Esophagus (tissue), 2 donors: ENCODE results near the gene UGGT2. TPM values are rescaled to one million over a fixed set of nuclear protein-coding genes. Genes with fewer than 3 reads are reported as not detected.

Experiments used
- H3K27ac ChIP-seq, 2 donors: one replicate each; pipeline ENCODE4 v1.5.1; 2013; ENCODE audit warnings: low read depth in 2 of 2, mild to moderate bottlenecking in 2 of 2, inconsistent platforms in 1 of 2, low read length in 1 of 2, moderate library complexity in 1 of 2
- H3K27me3 ChIP-seq, 2 donors: one replicate each; pipeline ENCODE4 v1.6.1; 2013; ENCODE audit warnings: low read length in 2 of 2, control low read depth in 1 of 2, mild to moderate bottlenecking in 1 of 2; ENCODE audit not compliant: insufficient read depth in 2 of 2, control insufficient read depth in 1 of 2
- H3K36me3 ChIP-seq, 2 donors: one replicate each; pipeline ENCODE4 v1.6.1; 2013; ENCODE audit warnings: low read length in 1 of 2; ENCODE audit not compliant: control insufficient read depth in 2 of 2, insufficient read depth in 2 of 2
- H3K4me1 ChIP-seq, 2 donors: one replicate each; pipeline ENCODE4 v1.6.1; 2013; ENCODE audit warnings: low read length in 1 of 2; ENCODE audit not compliant: control insufficient read depth in 2 of 2, insufficient read depth in 2 of 2
- H3K4me3 ChIP-seq, 2 donors: one replicate each; pipeline ENCODE4 v1.5.1; 2013; ENCODE audit warnings: low read length in 2 of 2, mild to moderate bottlenecking in 2 of 2, low read depth in 1 of 2, moderate library complexity in 1 of 2
- H3K9me3 ChIP-seq, 2 donors: one replicate each; pipeline ENCODE4 v1.6.1; 2013; ENCODE audit warnings: mild to moderate bottlenecking in 2 of 2, low read depth in 1 of 2, low read length in 1 of 2, moderate library complexity in 1 of 2; ENCODE audit not compliant: control insufficient read depth in 2 of 2, insufficient read depth in 1 of 2
- WGBS, 2 donors: extraction: QIAGEN DNeasy Blood & Tissue Kit; methylation state at CpG; one replicate each; pipeline ENCODE4 v1.1.7; 2013; 5-methylcytosine and 5-hydroxymethylcytosine counted together
- polyA plus RNA-seq, 2 donors: library from polyadenylated mRNA; stranded (reverse); fragments of 200-250 nt; gene quantifications; one replicate each; pipeline ENCODE4 v1.2.3, GENCODE V29; 2013
- donor health status: healthy with polysubstance abuse.
- donor health status: Bipolar disorder and iron deficiency.

UGGT2 gene
- polyA plus RNA-seq, 2 donors, result 3.2 to 3.5 TPM

- WGBS, 2 donors, result 85 to 92% methylated on average over 2 of the region's 2 CpGs
- H3K9me3 ChIP-seq, result no peaks in the 10 kb centered on the region
- no peak overlapping the region for H3K4me3 ChIP-seq
- no peak overlapping the region for H3K27ac ChIP-seq
- no peaks in the 10 kb centered on the region for H3K36me3 ChIP-seq
- no peaks in the 10 kb centered on the region for H3K4me1 ChIP-seq
- H3K27me3 ChIP-seq, result no peaks in the 10 kb centered on the region
These were observed 300.5 kb downstream of the UGGT2 start for GRCh38 chr13:95752677-95753076.

Other genes starting within 250 kb of the UGGT2 start
- gene HS6ST3, start 36.7 kb upstream of the UGGT2 start, polyA plus RNA-seq, result under 1 TPM; 0.12 to 0.25 TPM